ENCODE data around the gene APOB. TPM values are rescaled to one million over a fixed set of nuclear protein-coding genes. Genes with fewer than 3 reads are reported as not detected.

APOB gene
- total RNA-seq, 1 donor from 2014 or later, result 0.40 TPM

- no peak for DNase-seq (ENCODE audit: low read depth, low spot score)
These were observed 60.0 kb downstream of the APOB start for GRCh38 chr2:20983844-20984243.

DNA sequence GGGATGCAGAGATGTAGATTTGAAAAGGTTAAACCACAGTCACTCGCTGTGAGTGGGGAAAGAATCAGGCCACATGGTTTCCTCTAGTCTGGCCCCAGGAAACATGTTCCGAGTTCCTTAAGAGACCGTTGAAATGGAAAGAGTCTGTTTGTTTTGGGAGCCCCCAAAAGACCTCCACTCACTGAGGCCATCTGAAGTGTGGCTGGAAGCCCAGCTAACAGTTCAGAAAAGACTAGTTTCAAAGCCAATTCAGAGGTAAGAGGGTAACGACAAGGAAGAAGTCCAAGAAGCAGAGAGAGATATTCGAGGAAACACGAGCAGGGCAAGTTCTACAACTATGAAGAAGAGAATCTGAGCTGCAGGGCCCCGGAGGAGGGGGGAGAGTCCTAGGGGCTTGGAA, 61.0 kb downstream of the APOB start:
- no peak for DNase-seq (ENCODE audit: low read depth, low spot score)

GRCh38 chr2:20977520-20978180, 66.2 kb downstream of the APOB start:
- no peak for DNase-seq (ENCODE audit: low read depth, low spot score)

DNA sequence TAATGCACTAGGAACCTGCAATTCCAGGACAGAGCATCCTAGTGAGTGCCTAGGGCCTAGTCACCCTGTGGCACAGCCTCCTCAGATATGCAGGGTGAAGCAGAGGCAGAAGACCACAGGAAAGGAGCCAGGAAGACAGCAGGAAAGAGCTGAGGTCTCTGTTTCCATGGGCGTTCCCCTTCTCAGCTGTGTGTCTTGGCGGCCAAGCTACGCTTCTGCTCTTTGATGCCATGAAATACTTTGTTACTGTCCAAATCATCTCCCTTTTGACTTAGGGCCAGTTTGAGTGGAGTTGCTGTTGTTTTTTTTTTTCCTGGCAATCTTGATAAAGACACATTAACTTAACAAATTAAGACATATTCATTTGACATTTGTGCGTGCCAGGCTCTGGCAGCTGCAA, 67.3 kb downstream of the APOB start:
- DNase-seq (ENCODE audit: low read depth, low spot score), result no peak

DNA sequence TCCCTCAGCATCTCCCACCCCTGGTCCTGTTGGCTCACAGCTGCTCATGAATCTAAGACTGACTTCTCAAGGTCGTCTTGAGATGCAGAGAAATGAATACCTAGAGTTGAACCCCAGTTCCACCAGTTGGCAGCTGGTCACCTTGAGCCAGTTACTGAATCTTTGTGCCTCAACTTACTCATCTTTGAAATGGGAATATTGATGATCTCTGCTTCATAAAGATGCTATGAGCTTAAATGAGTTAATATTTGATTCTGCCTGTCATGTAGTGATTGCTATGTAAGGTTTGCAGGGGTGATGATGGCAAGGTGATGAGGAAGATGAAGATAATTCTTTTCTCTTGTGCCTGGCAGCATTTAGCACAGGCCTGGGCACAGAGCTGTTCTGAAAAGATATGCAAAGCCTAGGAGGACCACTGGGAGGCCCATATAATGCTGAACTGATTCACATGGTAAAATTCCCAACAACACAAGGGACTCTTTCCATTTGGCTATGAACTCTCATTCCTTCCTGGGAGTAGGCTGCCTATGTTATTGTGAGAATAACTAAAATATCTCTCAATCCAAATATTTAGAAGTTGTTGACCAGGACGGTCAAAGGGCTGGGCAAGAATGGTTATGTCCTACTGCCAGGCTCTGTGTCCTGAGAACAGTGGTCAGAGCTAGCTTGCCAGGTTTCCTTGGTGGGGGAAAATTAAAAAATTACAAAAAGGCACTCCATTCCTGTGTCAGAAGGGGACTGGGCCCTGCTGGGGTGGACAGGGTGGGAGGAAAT, 70.9 kb downstream of the APOB start:
- DNase-seq (ENCODE audit: low read depth, low spot score), result no peak

DNA sequence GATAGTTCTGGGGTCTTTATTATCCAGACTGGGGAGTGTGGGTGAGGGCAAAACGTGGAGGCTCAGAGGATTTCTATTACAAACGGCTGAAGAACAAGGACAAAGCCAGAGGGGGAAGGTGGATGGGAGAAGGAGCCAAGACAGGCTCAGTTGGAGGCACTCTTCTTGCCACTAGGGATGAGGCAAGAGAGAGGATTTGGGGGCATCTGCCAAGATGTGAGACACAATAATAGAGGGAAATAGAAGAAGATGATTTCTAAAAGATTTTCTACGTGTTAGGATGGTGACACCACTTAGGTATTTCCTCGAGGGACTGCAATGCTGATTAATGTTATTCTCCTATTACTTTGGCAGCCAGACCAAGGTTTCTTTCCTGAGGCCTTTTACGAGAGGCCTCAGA, 71.8 kb downstream of the APOB start:
- no peak for DNase-seq (ENCODE audit: low read depth, low spot score)

DNA sequence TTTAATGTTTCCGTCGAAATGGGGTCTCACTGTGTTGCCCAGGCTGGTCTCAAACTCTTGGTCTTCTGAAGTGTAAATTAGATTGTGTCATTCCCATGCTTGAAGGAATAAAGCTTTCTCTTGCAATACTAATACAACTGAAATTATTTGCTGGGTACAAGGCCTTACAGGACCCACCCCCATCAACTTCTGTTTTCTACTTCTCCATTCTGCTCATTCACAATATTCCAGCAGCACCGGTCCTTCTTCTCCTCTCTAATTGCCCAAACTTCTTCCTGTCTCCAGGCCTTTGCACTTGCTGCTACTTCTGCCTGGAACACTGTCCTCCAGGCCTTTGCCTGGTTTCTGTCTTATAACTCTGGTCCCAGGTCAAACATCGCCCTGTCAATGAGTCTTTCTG, 73.8 kb downstream of the APOB start:
- DNase-seq (ENCODE audit: low read depth, low spot score), result no peak

DNA sequence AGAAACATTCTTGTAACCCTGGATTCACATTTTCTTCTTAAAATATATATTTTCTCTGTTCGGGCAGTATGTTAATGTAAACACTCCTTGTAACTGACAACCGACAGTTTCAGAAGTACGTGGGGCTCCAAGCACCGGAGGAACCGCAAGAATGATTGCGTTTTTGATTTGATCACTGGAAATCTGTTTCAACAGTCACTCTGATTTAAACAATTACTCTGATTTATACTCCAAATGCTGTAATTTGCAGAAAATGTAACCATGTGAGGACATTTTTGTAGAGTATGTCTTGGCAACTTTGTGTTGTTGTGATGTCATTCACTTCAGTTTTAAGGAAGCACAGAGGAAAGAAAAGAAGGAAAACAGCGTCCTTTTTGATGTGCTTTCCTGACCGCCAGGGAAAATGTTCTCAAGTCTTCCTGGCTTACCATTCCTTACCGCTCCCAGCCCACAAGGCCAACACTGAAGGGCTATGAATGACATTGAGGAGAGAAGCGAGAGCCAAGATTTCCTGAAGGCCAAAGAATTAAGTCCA, 77.7 kb downstream of the APOB start:
- no peak for DNase-seq (ENCODE audit: low read depth, low spot score)

GRCh38 chr2:20965221-20965620, 78.7 kb downstream of the APOB start:
- DNase-seq (ENCODE audit: low read depth, low spot score), result no peak

DNA sequence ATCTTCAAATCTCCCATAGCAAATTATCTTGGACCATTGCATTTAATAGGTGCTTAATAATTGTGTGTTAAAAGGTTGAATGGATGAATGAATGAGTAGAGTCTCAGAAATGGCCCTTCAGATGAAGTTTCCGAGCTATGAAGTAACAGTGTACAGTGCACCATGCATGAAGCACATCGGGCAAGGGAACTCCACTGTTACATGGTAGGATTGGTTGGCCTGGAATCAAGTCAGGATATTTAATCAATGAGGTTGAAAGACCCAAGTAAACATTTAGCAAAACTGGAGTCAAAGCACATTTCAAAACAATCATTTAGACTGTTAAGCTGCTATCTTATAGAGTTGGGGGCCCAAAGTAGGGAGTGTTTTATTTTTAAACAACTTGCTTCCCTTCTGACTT, 80.0 kb downstream of the APOB start:
- DNase-seq (ENCODE audit: low read depth, low spot score), result no peak

GRCh38 chr2:20962939-20963557, 80.8 kb downstream of the APOB start:
- peak; percentile 7 for DNase-seq (ENCODE audit: low read depth, low spot score)

GRCh38 chr2:20961858-20962257, 82.0 kb downstream of the APOB start:
- no peak for DNase-seq (ENCODE audit: low read depth, low spot score)

DNA sequence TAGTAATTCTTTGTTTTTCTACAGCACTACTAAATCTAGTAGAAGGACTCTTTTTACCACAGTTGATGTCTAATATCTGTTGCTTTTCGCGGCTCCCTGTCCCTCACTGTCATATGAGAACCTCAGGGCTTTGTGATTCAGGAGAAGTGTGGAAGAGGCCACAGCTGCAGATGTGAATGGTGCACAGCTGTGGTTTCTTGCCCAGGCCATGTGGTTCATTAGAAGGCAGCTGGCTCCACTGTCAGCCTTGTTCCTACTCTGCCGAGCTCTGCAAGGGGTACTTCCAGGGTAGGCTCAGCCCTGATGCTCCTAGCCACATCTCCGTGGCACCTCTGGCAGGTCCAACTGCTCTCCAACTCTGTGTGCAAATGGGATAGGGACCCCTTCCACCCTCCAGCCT, 83.9 kb downstream of the APOB start:
- no peak for DNase-seq (ENCODE audit: low read depth, low spot score)

DNA sequence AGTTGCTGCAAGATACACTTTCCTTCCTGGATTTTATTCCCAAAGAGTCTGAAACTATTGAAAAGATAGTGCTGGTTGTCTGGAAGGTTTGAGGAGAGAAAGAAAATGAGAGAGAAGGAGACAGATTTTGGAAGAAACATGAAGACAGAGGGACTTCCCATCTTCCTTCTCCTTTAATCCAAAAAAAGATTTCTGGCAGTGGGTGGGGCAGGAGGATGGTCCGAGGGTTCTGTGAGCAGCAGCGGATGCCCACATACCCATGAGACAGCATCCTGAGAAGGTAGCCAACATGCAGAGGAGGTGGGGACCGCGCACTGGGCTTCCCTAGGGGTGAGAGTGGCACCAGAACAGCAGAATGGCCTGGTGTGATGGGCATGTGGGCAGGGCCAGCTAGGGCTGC, 84.6 kb downstream of the APOB start:
- no peak for DNase-seq (ENCODE audit: low read depth, low spot score)

DNA sequence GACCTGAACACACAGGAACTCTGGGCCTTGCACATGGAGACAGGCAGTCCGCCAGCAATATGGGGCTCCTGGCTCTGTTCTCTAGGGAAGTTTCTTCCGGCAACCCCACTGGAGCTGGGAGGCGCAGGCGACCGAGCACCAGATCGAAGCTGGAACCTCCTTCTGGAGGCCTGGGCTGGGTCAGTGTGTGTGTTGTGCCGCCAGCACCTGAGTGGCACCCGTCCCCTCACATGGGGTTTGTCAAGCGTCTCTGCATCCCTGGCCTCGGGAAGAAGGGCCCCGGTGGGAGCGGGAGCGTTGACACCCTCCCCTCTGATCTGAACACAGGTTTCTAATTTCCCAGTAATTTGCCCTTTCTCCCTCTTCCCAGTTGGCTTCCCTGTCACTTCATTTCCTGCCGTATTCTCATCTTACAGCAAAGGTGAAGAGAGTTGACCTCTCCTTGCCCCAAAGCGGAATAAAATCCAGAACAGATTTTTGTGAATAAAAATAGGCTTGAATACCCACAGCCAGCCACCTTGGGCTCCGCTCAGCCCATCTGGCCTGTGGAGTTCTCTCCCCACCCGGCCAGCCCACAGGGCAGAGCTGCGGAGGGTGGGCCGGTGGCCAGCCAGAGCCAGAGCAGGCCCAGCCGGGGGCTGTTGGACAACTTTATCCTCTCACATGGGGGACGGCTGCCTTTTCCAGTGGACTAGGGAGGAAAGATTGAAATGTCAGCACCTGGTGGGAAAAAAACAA, 85.9 kb downstream of the APOB start:
- no peak for DNase-seq (ENCODE audit: low read depth, low spot score)

GRCh38 chr2:20955277-20956026, 88.4 kb downstream of the APOB start:
- no peak for DNase-seq (ENCODE audit: low read depth, low spot score)

DNA sequence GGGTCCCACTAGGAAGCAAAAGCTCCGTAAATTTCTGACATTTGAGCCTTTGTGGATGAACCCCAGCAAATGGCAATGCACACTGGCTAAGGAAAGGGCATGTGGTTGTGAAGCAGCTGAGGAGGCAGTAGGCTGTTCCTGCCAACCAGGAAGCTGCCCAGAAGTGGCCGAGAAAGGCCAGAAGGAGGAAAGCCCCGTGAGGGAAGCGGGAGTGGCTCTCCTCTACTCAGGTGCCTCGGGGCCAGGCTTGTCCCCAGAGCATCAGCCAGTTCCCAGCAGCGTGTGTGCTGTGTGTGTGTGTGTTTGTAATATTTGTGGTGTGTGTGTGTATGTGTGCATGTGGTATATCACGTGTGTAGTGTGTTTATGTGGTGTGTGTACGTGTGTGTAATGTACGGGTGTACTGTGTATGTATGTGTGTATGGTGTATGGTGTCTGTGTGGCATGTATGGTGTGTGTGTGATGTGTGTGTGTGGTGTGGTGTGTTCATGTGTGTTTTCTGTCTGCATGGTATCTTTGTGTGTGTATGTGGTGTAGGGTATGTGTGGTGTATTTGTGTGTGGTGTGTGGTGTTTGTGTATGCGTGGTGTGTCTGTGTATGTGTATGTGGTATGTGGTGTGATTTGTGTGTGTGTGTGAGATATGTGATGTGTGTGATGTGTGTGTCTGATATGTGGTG, 90.6 kb downstream of the APOB start:
- no peak for DNase-seq (ENCODE audit: low read depth, low spot score)

All from pulmonary artery endothelial cell (primary cell).